Aorta (tissue), 5 donors: ENCODE measurements around the gene ANXA10. TPM values are rescaled to one million over a fixed set of nuclear protein-coding genes. Genes with fewer than 3 reads are reported as not detected.

Experiments
- ATAC-seq: fragments of 200-7000 bp; cut with Tn5 transposase; one replicate; pipeline ENCODE4 v1.9.1; 2022; ENCODE audit warnings: moderate library complexity; ENCODE audit not compliant: low FRiP score
- DNase-seq, 2 donors: peaks; one replicate each; pipeline ENCODE4 v3.0.0-alpha.2; 2020
- H3K27ac ChIP-seq, 2 donors: one replicate each; pipeline ENCODE4 v1.5.1; 2013; ENCODE audit warnings: low read length in 2 of 2, mild to moderate bottlenecking in 2 of 2, moderate library complexity in 2 of 2, control low read depth in 1 of 2, inconsistent platforms in 1 of 2, low read depth in 1 of 2
- H3K27me3 ChIP-seq, 2 donors: one replicate each; pipeline ENCODE4 v1.6.1; 2013; ENCODE audit warnings: control low read depth in 1 of 2, low read length in 1 of 2, mild to moderate bottlenecking in 1 of 2, moderate library complexity in 1 of 2; ENCODE audit not compliant: insufficient read depth in 2 of 2, control insufficient read depth in 1 of 2
- H3K36me3 ChIP-seq, 2 donors: one replicate each; pipeline ENCODE4 v1.6.1; 2013; ENCODE audit warnings: control low read depth in 1 of 2, low read length in 1 of 2, mild to moderate bottlenecking in 1 of 2; ENCODE audit not compliant: insufficient read depth in 2 of 2, control insufficient read depth in 1 of 2
- H3K4me1 ChIP-seq, 2 donors: one replicate each; pipeline ENCODE4 v1.6.1; 2013; ENCODE audit warnings: low read length in 2 of 2, control low read depth in 1 of 2, mild to moderate bottlenecking in 1 of 2, moderate library complexity in 1 of 2; ENCODE audit not compliant: insufficient read depth in 2 of 2, control insufficient read depth in 1 of 2
- H3K4me3 ChIP-seq, 2 donors: one replicate each; pipeline ENCODE4 v1.5.1; 2013; ENCODE audit warnings: low read length in 2 of 2, control low read depth in 1 of 2, mild to moderate bottlenecking in 1 of 2
- H3K9me3 ChIP-seq: one replicate; pipeline ENCODE4 v1.6.1; 2013; ENCODE audit warnings: mild to moderate bottlenecking, low read length; ENCODE audit not compliant: control insufficient read depth
- WGBS, 2 donors: extraction: QIAGEN DNeasy Blood & Tissue Kit; methylation state at CpG; one replicate each; pipeline ENCODE4 v1.1.7; 2013; 5-methylcytosine and 5-hydroxymethylcytosine counted together
- intact Hi-C, 2 donors: fragments of 100-400 bp; cut with DNase I; formaldehyde crosslinking; loops; one replicate each; pipeline versions ENCODE4 v1.14.2 to v1.15.0; 2022
- polyA plus RNA-seq, 2 donors: library from polyadenylated mRNA; stranded (reverse); fragments of 200-250 nt; gene quantifications; one replicate each; pipeline ENCODE4 v1.2.3, GENCODE V29; 2013
- total RNA-seq, 2 donors: library from RNA; stranded (reverse); fragmentation: NEBNext Ultra II Directional; extraction: Animal tissue kit (Norgen Biotek cat#: 25700); gene quantifications; one replicate each; pipeline ENCODE4 v1.2.1, GENCODE V29; 2021
- donor health status: healthy with polysubstance abuse.
- donor health status: Bipolar disorder and iron deficiency.
- donor health status: DM: no; HTN: no; CAD: no.
- donor health status: DM: no; HTN: no; CAD: no.
- donor health status: DM: yes; HTN: yes; CAD: no.

The ANXA10 gene
- total and polyA plus RNA-seq, 4 donors, result 0.82 TPM; not detected in 3

DNA sequence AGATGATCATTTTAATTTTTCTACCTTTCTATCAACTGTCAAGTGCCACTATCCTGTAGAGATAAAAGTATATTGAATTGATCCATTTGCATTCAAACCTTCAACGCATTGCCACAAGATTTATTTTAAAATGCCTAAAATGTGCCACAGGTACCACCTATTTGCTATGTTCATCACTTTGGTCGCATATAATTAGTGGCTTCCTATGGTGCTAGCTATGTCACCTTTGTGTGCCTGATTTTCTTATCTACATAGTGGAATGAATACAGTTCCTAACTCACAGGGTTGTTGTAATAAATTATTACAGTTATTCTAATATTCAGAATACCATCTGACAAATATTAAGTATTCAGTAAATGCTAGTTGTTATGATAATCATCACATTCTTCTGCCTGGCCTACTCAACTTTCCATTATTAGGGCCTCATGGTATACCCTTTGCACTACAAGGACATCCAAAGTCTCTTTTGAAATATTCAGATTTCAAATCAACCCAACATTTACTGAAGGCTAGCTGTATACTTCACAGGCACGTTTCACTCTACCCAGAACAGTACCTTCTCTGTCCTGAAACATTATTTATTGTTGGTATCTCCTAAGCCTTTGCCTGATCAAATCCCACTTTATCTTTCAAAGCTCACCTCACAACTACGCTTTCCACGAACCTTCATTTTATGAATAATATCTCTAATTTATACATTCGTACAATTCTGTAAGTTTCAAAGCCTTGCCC, 62.4 kb downstream of the ANXA10 start:
- ATAC-seq, result no peak
- no peaks in the 10 kb centered on the region for H3K36me3 ChIP-seq
- H3K27me3 ChIP-seq, result no peaks in the 10 kb centered on the region
- no peaks in the 10 kb centered on the region for H3K9me3 ChIP-seq
- H3K27ac ChIP-seq, result no peak overlapping the region
- H3K4me3 ChIP-seq, result no peak overlapping the region
- no peak for DNase-seq
- no peaks in the 10 kb centered on the region for H3K4me1 ChIP-seq
- 72 to 74% methylated on average over 6 of the region's 6 CpGs for WGBS, 2 donors
- intact Hi-C loops, result no loop called here

DNA sequence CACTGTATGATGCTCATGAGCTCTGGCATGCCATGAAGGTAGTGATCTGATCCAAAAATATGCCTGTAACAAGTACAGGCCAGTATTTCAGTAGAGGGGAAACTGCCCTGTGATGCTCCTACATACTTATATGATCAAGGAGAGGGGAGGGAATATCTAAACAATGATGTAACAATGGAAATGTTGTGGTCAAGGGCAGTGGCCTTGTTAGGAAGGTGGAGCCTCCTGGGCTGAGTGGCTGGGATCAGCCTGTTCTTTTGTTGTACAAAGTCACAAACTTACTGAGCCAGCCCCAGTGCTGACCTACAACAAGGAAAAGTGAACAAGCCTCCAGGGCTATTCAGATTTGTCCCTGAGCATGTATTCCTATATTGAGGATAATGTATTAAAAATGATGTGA, 70.3 kb downstream of the ANXA10 start:
- Histone ChIP-seq H3K27ac (no peak overlapping the region), H3K9me3 (no peaks in the 10 kb centered on the region), H3K36me3 (no peaks in the 10 kb centered on the region), H3K4me1 (no peaks in the 10 kb centered on the region), H3K27me3 (no peaks in the 10 kb centered on the region), H3K4me3 (no peak overlapping the region)
- DNase-seq, result no peak
- intact Hi-C loops, result no loop called here
- ATAC-seq, result no peak

DNA sequence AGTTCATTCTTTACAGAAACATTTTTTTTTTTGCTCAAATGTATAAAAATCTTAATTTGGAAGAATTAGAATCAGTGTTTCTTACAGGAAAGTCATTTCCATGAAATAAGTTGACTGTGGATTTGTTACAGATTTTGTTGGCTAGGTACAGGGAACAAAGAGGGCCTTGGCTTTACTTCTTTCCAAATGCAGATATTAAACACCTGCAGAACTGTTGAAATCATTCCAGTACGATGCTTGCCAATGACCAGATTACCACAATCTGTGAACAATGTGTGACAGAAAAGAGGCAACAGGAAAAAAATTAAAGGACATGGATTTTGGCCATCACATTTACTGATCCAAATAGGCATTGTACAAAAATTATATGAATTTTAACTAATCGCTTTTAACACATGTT, 70.8 kb downstream of the ANXA10 start:
- H3K4me1 ChIP-seq, result no peaks in the 10 kb centered on the region
- no peaks in the 10 kb centered on the region for H3K27me3 ChIP-seq
- H3K9me3 ChIP-seq, result no peaks in the 10 kb centered on the region
- DNase-seq, result no peak
- no peak for ATAC-seq
- H3K36me3 ChIP-seq, result no peaks in the 10 kb centered on the region
- intact Hi-C loops, result no loop called here
- no peak overlapping the region for H3K27ac ChIP-seq
- H3K4me3 ChIP-seq, result no peak overlapping the region
- WGBS, 2 donors, result 89 to 93% methylated on average over 2 of the region's 2 CpGs

DNA sequence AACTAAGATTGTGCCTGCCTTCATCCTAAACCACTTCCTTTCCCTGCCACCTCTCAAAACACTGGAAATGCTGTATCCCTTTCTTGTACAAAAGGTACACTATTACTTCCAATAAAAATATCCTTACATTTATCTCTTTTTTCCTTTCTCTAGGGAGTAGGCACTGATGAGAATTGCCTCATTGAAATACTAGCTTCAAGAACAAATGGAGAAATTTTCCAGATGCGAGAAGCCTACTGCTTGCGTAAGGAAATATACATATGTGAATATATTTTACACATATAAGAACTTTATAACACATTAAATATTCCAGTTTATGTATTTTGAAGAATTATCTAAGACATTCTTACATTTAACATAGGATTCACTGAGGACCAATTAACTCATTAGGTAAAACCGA, 71.7 kb downstream of the ANXA10 start:
- intact Hi-C loops, result no loop called here
- ATAC-seq (no peak), DNase-seq (no peak)
- Histone ChIP-seq H3K27me3 (no peaks in the 10 kb centered on the region), H3K9me3 (no peaks in the 10 kb centered on the region), H3K4me1 (no peaks in the 10 kb centered on the region), H3K36me3 (no peaks in the 10 kb centered on the region), H3K4me3 (no peak overlapping the region), H3K27ac (no peak overlapping the region)
- WGBS, 2 donors, result 94 to 96% methylated on average over 3 of the region's 3 CpGs

DNA sequence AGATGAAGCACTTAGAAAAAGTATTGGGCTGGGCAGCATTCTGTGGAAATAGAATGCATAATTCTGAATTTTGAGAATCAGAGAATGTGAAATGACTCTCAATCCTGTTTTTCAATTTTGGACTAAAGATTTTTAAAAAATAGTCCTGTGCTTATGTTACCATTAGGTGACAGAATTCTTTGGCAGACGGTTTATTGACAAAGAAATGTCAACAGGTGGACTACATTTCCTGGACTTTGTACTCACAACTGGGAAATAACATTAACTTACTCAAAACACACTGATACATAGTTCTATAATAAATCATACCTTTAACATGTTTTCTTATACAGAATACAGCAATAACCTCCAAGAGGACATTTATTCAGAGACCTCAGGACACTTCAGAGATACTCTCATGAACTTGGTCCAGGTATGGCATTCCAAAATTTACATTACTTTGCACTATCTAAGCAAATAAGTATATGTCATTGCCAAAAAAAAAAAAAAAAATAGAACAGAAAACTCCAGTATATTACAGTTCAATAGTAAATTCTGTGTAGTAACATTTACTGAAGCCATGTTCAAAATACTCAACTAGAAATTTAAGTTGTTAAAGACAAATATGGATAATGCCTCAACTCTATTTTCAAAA, 72.7 kb downstream of the ANXA10 start:
- H3K4me1 ChIP-seq, result no peaks in the 10 kb centered on the region
- no peak overlapping the region for H3K4me3 ChIP-seq
- H3K36me3 ChIP-seq, result no peaks in the 10 kb centered on the region
- H3K27ac ChIP-seq, result no peak overlapping the region
- ATAC-seq, result no peak
- no peak for DNase-seq
- H3K27me3 ChIP-seq, result no peaks in the 10 kb centered on the region
- intact Hi-C loops, result no loop called here
- WGBS, 2 donors, result 30 to 34% methylated on average over 1 of the region's 1 CpG
- H3K9me3 ChIP-seq, result no peaks in the 10 kb centered on the region

DNA sequence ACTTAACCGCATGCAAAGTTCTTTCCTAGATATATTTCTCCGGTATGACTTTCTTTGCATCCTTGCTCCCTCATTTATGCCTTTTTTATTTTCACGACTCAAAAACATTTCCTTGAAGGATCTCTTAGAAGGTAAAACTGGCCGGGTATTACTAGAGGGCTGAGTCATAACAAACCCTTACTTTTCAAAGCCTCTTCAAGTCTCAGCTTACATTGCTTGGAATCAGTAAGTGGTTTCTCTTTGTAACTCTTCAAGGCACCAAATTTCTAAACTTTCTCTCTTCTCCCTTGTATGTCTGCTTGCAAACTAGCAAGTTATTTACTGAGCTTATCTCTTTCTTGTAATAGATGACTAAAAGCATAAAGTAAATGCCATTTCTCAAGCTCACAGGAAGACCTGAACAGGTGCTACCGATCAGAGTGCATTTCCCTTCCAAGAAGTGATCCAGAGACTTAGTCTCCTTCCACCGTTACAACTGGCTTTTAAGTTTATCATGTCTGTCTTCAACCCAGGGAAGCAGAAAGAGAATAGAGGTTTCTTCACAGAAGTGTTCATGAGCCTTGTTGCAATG, 75.5 kb downstream of the ANXA10 start:
- ATAC-seq (no peak), DNase-seq (no peak)
- WGBS, 2 donors, result 86 to 88% methylated on average over 6 of the region's 6 CpGs
- Histone ChIP-seq H3K4me1 (no peaks in the 10 kb centered on the region), H3K36me3 (no peaks in the 10 kb centered on the region), H3K9me3 (no peaks in the 10 kb centered on the region), H3K4me3 (no peak overlapping the region), H3K27me3 (no peaks in the 10 kb centered on the region), H3K27ac (no peak overlapping the region)
- intact Hi-C loops, result no loop called here

DNA sequence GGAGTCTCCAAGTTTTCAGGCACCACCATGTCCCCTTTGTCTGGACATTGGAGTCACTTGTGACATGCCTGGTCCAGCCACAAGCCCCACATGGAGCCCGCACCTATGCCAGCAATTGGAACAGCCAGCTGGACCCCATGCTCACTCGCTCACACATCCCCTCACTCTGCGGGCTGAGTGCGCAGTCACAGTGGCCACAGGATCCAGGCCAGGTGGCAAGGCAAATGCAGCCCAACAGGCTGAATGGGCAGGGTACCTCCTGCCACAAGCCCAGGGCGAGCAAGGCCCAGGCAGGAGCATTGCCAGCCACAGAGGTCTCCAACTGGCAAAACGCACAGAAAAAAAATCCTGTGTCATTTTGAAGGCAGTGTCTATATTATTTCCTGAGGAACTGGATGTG, 82.0 kb downstream of the ANXA10 start:
- Histone ChIP-seq H3K4me3 (no peak overlapping the region), H3K27me3 (no peaks in the 10 kb centered on the region), H3K36me3 (no peaks in the 10 kb centered on the region), H3K27ac (no peak overlapping the region), H3K9me3 (no peaks in the 10 kb centered on the region), H3K4me1 (no peaks in the 10 kb centered on the region)
- no peak for DNase-seq
- ATAC-seq, result no peak
- intact Hi-C loops, result no loop called here
- WGBS, 2 donors, result 88 to 90% methylated on average over 6 of the region's 6 CpGs

DNA sequence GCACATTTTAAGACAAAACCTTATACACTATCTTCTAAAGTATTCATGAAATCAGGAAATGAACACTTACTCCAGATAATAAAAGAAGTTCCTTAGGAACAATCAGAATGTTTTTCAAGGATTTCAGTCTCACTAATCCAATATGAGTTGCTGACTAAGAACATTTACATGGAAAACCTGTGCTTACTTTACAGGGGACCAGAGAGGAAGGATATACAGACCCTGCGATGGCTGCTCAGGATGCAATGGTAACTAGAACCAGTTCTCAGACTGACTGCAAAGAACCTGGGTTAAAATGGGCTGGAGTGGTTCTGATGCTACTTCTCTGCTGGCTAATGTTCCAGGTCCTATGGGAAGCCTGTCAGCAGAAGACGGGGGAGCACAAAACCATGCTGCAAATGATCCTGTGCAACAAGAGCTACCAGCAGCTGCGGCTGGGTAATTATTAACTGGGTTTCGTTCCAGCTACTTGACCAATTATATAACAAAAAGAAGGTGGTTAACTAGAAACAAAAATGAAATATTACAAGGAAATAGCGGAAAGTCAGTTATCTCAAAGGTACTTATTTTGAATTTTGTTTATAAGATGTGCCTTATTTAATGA, 85.3 kb downstream of the ANXA10 start:
- ATAC-seq (no peak), DNase-seq (no peak)
- Histone ChIP-seq H3K9me3 (no peaks in the 10 kb centered on the region), H3K4me3 (no peak overlapping the region), H3K27ac (no peak overlapping the region), H3K27me3 (no peaks in the 10 kb centered on the region), H3K4me1 (no peaks in the 10 kb centered on the region), H3K36me3 (no peaks in the 10 kb centered on the region)
- 80 to 89% methylated on average over 5 of the region's 5 CpGs for WGBS, 2 donors
- intact Hi-C loops, result no loop called here
